Neural cell (in vitro differentiated cells): ENCODE results near the gene CHST1. TPM values are rescaled to one million over a fixed set of nuclear protein-coding genes. Genes with fewer than 3 reads are reported as not detected.

ENCODE experiments used
- H2AFZ ChIP-seq: fragments of 200-600, 300-800 bp; sonication (generic), shearing (Covaris generic); 2 replicates; pipeline ENCODE4 v1.6.0; 2014; ENCODE audit warnings: low read depth, mild to moderate bottlenecking, antibody characterized with exemption, low read length, moderate library complexity
- H3F3A ChIP-seq: fragments of 200-600 bp; shearing (Covaris generic); 2 replicates; pipeline ENCODE4 v1.6.1; 2016; ENCODE audit warnings: mild to moderate bottlenecking, moderate library complexity, mixed read lengths, antibody characterized with exemption, low read length; ENCODE audit not compliant: insufficient read depth, poor library complexity, severe bottlenecking
- H3K27ac ChIP-seq: fragments of 200-600, 300-800 bp; sonication (generic), shearing (Covaris generic); 2 replicates; pipeline ENCODE4 v1.5.1; 2014; ENCODE audit warnings: mild to moderate bottlenecking, low read length, moderate library complexity
- H3K27me3 ChIP-seq: fragments of 300-800, 200-600 bp; sonication (generic), shearing (Covaris generic); 2 replicates; pipeline ENCODE4 v1.6.0; 2014; ENCODE audit warnings: mild to moderate bottlenecking, low read depth, low read length, moderate library complexity; ENCODE audit not compliant: insufficient read depth
- H3K36me3 ChIP-seq: fragments of 300-800, 200-600 bp; sonication (generic), shearing (Covaris generic); 2 replicates; pipeline ENCODE4 v1.5.1; 2014; ENCODE audit warnings: mild to moderate bottlenecking, antibody characterized with exemption, low read length, moderate library complexity; ENCODE audit not compliant: insufficient read depth
- H3K4me2 ChIP-seq: fragments of 300-800, 200-600 bp; sonication (generic), shearing (Covaris generic); 2 replicates; pipeline ENCODE4 v1.6.0; 2014; ENCODE audit warnings: mild to moderate bottlenecking, low read length
- H3K4me3 ChIP-seq: fragments of 300-800, 200-600 bp; sonication (generic), shearing (Covaris generic); 2 replicates; pipeline ENCODE4 v1.5.1; 2014; ENCODE audit warnings: mild to moderate bottlenecking, low read length, moderate library complexity
- H3K79me2 ChIP-seq: fragments of 200-600 bp; shearing (Covaris generic); replicated peaks from 2 replicates; pipeline ENCODE4 v1.6.0; 2014; ENCODE audit warnings: mild to moderate bottlenecking, low read length, moderate library complexity; ENCODE audit not compliant: insufficient read depth
- H3K9ac ChIP-seq: fragments of 300-800, 200-600 bp; sonication (generic), shearing (Covaris generic); 2 replicates; pipeline ENCODE4 v1.6.1; 2016; ENCODE audit warnings: mild to moderate bottlenecking, low read length, mixed read lengths
- H3K9me2 ChIP-seq: fragments of 200-600 bp; shearing (Covaris generic); 2 replicates; pipeline ENCODE4 v1.6.1; 2016; ENCODE audit warnings: mild to moderate bottlenecking, low read length, mixed read lengths; ENCODE audit not compliant: insufficient read depth
- H3K9me3 ChIP-seq: fragments of 200-600, 300-800 bp; sonication (generic), shearing (Covaris generic); 2 replicates; pipeline ENCODE4 v1.6.1; 2016; ENCODE audit warnings: mild to moderate bottlenecking, mixed run types, low read length, moderate library complexity, mixed read lengths
- H4K20me1 ChIP-seq: fragments of 200-600 bp; shearing (Covaris generic); 2 replicates; pipeline ENCODE4 v1.6.1; 2016; ENCODE audit warnings: mild to moderate bottlenecking, mixed run types; ENCODE audit not compliant: insufficient read depth
- EP300 ChIP-seq: fragments of 450-650 bp; conservative IDR thresholded peaks from 2 replicates; pipeline ENCODE4 v1.6.1; 2014; ENCODE audit warnings: antibody characterized with exemption, mild to moderate bottlenecking, moderate library complexity; ENCODE audit not compliant: poor library complexity, severe bottlenecking
- EZH2 ChIP-seq: fragments of 200-600, 300-800 bp; shearing (Covaris generic), sonication (generic); IDR thresholded peaks from 2 replicates; pipeline ENCODE4 v1.6.1; 2014; ENCODE audit warnings: antibody characterized with exemption, low read length, borderline replicate concordance, mild to moderate bottlenecking; ENCODE audit not compliant: insufficient read depth, poor library complexity, severe bottlenecking
- MXI1 ChIP-seq: fragments of 450-650 bp; conservative IDR thresholded peaks from 2 replicates; pipeline ENCODE4 v1.6.1; 2014; ENCODE audit warnings: antibody characterized with exemption, mild to moderate bottlenecking; ENCODE audit not compliant: poor library complexity, severe bottlenecking
- POLR2AphosphoS5 ChIP-seq: IDR thresholded peaks from 2 replicates; pipeline ENCODE4 v1.6.1; 2012
- RAD21 ChIP-seq: fragments of 450-650 bp; conservative IDR thresholded peaks from 2 replicates; pipeline ENCODE4 v1.6.1; 2014; ENCODE audit warnings: antibody characterized with exemption, mild to moderate bottlenecking, moderate library complexity
- SMC3 ChIP-seq: fragments of 450-650 bp; conservative IDR thresholded peaks from 2 replicates; pipeline ENCODE4 v1.6.1; 2014; ENCODE audit warnings: antibody characterized with exemption, mild to moderate bottlenecking, moderate library complexity; ENCODE audit not compliant: poor library complexity
- TAF1 ChIP-seq: IDR thresholded peaks from 2 replicates; pipeline ENCODE4 v1.6.1; 2012; ENCODE audit warnings: low read depth
- polyA plus RNA-seq: library from polyadenylated mRNA; depleted of rRNA; stranded (reverse); fragments of >200 nt; gene quantifications from 2 replicates; pipeline ENCODE4 v1.2.3, GENCODE V29; 2014
- TF ChIP-seq, protein P1 (sequence below): IDR thresholded peaks from 2 replicates; pipeline ENCODE4 v1.6.1; 2012; ENCODE audit warnings: borderline replicate concordance
- TF ChIP-seq, protein P2 (sequence below): fragments of 450-650 bp; IDR thresholded peaks from 2 replicates; pipeline ENCODE4 v1.5.1; 2014; ENCODE audit warnings: antibody characterized with exemption, mild to moderate bottlenecking, moderate library complexity; ENCODE audit not compliant: poor library complexity, severe bottlenecking

Gene CHST1
- polyA plus RNA-seq, 1 donor from 2014 or later = 16.2 TPM

DNA sequence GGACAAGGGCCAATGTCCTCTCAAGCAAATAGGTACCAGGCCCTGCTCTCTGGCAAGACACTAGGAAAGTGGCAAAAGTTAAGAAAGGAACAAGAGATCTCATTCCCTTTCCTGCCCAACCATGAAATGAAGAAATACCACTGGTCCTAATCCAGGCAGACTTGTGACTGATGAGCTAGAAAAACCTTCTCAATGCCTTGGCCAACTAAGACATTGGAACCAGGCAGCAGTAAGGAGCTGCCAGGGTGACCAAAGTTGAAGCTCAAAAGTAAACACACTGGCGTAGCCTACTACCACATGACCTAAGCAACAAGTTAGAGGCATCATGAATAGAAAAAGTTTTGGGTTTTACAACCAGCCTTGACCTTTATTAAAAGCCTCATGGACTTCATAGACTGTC, 45.1 kb upstream of the CHST1 start:
- Histone ChIP-seq H3K27me3 (no peaks in the 10 kb centered on the region), H4K20me1 (no peaks in the 10 kb centered on the region), H3K79me2 (no peaks in the 10 kb centered on the region), H3K4me2 (no peak overlapping the region), H3K4me3 (no peak overlapping the region), H3K27ac (no peak overlapping the region), H3K9me2 (no peaks in the 10 kb centered on the region), H2AFZ (no peak overlapping the region), H3K9me3 (no peaks in the 10 kb centered on the region), H3K9ac (no peak overlapping the region), H3K36me3 (no peaks in the 10 kb centered on the region), H3F3A (no peaks in the 10 kb centered on the region)
- no peak for TF ChIP-seq TAF1

DNA sequence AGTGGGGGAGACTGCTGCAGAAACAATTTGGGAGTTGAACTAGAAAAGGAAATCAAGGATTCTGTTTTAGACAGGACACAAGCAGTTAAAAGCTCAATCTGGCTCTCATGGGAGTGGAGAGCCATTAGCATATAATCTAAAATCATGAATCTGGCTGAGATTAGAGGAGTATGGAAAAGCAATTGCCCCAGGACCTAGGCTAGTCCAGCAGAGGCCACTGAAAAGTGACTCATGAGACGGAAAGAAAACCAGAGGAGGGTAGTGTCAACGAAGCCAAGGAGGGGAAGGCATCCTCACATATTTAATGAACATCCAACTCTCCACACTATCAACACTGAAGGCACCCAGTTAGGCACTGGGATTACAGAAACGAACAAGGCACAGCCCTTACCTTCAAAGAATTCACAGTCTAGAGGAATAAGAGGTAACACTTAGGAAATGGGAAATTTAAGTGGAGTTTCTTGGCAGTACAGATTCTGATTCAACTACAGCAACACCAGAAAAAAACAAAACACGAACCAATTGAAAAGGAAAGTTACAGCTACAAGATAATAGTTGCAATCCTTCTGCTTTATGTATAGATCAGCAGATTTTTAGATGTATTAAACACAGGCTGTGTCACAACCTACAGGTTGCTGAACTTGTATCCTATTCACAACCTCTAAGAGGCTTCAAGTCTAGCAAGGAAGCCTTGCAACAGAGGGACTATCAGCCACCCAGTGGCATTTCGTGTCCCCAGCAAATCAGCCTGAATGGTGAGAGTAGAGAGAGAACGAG, 43.7 kb upstream of the CHST1 start:
- no peaks in the 10 kb centered on the region for H4K20me1 ChIP-seq
- H3F3A ChIP-seq = no peaks in the 10 kb centered on the region
- H2AFZ ChIP-seq = no peak overlapping the region
- H3K27me3 ChIP-seq = no peaks in the 10 kb centered on the region
- no peak overlapping the region for H3K9ac ChIP-seq
- no peaks in the 10 kb centered on the region for H3K9me2 ChIP-seq
- no peaks in the 10 kb centered on the region for H3K79me2 ChIP-seq
- H3K4me2 ChIP-seq = no peak overlapping the region
- no peaks in the 10 kb centered on the region for H3K36me3 ChIP-seq
- no peak overlapping the region for H3K27ac ChIP-seq
- H3K4me3 ChIP-seq = no peak overlapping the region
- no peak for TF ChIP-seq RAD21
- TF ChIP-seq TAF1 = no peak
- TF ChIP-seq MXI1 = no peak
- TF ChIP-seq SMC3 = no peak
- TF ChIP-seq, protein P1, sequence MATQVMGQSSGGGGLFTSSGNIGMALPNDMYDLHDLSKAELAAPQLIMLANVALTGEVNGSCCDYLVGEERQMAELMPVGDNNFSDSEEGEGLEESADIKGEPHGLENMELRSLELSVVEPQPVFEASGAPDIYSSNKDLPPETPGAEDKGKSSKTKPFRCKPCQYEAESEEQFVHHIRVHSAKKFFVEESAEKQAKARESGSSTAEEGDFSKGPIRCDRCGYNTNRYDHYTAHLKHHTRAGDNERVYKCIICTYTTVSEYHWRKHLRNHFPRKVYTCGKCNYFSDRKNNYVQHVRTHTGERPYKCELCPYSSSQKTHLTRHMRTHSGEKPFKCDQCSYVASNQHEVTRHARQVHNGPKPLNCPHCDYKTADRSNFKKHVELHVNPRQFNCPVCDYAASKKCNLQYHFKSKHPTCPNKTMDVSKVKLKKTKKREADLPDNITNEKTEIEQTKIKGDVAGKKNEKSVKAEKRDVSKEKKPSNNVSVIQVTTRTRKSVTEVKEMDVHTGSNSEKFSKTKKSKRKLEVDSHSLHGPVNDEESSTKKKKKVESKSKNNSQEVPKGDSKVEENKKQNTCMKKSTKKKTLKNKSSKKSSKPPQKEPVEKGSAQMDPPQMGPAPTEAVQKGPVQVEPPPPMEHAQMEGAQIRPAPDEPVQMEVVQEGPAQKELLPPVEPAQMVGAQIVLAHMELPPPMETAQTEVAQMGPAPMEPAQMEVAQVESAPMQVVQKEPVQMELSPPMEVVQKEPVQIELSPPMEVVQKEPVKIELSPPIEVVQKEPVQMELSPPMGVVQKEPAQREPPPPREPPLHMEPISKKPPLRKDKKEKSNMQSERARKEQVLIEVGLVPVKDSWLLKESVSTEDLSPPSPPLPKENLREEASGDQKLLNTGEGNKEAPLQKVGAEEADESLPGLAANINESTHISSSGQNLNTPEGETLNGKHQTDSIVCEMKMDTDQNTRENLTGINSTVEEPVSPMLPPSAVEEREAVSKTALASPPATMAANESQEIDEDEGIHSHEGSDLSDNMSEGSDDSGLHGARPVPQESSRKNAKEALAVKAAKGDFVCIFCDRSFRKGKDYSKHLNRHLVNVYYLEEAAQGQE = no peak
- TF ChIP-seq EZH2 = no peak
- TF ChIP-seq EP300 = no peak
- TF ChIP-seq, protein P2, sequence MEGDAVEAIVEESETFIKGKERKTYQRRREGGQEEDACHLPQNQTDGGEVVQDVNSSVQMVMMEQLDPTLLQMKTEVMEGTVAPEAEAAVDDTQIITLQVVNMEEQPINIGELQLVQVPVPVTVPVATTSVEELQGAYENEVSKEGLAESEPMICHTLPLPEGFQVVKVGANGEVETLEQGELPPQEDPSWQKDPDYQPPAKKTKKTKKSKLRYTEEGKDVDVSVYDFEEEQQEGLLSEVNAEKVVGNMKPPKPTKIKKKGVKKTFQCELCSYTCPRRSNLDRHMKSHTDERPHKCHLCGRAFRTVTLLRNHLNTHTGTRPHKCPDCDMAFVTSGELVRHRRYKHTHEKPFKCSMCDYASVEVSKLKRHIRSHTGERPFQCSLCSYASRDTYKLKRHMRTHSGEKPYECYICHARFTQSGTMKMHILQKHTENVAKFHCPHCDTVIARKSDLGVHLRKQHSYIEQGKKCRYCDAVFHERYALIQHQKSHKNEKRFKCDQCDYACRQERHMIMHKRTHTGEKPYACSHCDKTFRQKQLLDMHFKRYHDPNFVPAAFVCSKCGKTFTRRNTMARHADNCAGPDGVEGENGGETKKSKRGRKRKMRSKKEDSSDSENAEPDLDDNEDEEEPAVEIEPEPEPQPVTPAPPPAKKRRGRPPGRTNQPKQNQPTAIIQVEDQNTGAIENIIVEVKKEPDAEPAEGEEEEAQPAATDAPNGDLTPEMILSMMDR = no peak
- TF ChIP-seq POLR2AphosphoS5 = no peak
- H3K9me3 ChIP-seq = no peaks in the 10 kb centered on the region
